Ascending aorta (tissue), 2 donors: Measurements from ENCODE around the gene ELOVL6. TPM values are rescaled to one million over a fixed set of nuclear protein-coding genes. Genes with fewer than 3 reads are reported as not detected.

Experiments used
- DNase-seq, 2 donors: peaks; one replicate each; pipeline ENCODE4 v3.0.0-alpha.2; 2019; ENCODE audit warnings: low spot score in 2 of 2
- H3K27ac ChIP-seq, 2 donors: fragments of 200-600 bp; sonication (generic); one replicate each; pipeline ENCODE4 v1.5.1; 2016 to 2017; ENCODE audit warnings: mild to moderate bottlenecking in 1 of 2
- H3K27me3 ChIP-seq: fragments of 200-600 bp; sonication (generic); one replicate; pipeline ENCODE4 v1.5.1; 2017
- H3K36me3 ChIP-seq, 2 donors: fragments of 200-600 bp; sonication (generic); one replicate each; pipeline ENCODE4 v1.5.1; 2016
- H3K4me1 ChIP-seq, 2 donors: fragments of 200-600 bp; sonication (generic); one replicate each; pipeline ENCODE4 v1.5.1; 2016 to 2017; ENCODE audit warnings: mild to moderate bottlenecking in 1 of 2
- H3K4me3 ChIP-seq, 2 donors: fragments of 200-600 bp; sonication (generic); one replicate each; pipeline ENCODE4 v1.5.1; 2016 to 2017; ENCODE audit warnings: mild to moderate bottlenecking in 1 of 2
- H3K9me3 ChIP-seq, 2 donors: fragments of 200-600 bp; sonication (generic); one replicate each; pipeline ENCODE4 v1.5.1; 2016
- CTCF ChIP-seq, 3 experiments: fragments of 200-600 bp in 2 of 3; fragments of 450-650 bp in 1 of 3; sonication (generic) in 2 of 3; IDR thresholded peaks; one replicate each; pipeline ENCODE4 v1.5.1; 2016 to 2019; ENCODE audit warnings: antibody characterized with exemption in 3 of 3, mild to moderate bottlenecking in 1 of 3, moderate library complexity in 1 of 3
- intact Hi-C: fragments of 100-400 bp; cut with DNase I; formaldehyde crosslinking; loops from one replicate; pipeline ENCODE4 v1.15.1; 2023
- total RNA-seq: library from RNA; depleted of rRNA; stranded (reverse); fragments of >200 nt; gene quantifications from one replicate; pipeline ENCODE4 v1.1.0, GENCODE V29; 2016

Gene ELOVL6
- total RNA-seq, 1 donor from 2014 or later = 0.64 TPM

- Histone ChIP-seq H3K4me1 (no peaks in the 10 kb centered on the region), H3K4me3 (no peak overlapping the region), H3K9me3 (no peaks in the 10 kb centered on the region), H3K36me3 (no peaks in the 10 kb centered on the region), H3K27me3 (no peaks in the 10 kb centered on the region), H3K27ac (no peak overlapping the region)
- DNase-seq = no peak
- intact Hi-C loops = loop anchor here (2.0 kb wide), 1 partner anchor 161 kb away; no protein-coding TSS in a partner anchor
- no peak for TF ChIP-seq CTCF (IDR thresholded peaks at IDR 0.05)
These were observed 13.3 kb upstream of the ELOVL6 start for GRCh38 chr4:110211770-110212061.

- TF ChIP-seq CTCF (IDR thresholded peaks at IDR 0.05) = peak in 2 of 3 experiments; percentile 61 to 75
- no peaks in the 10 kb centered on the region for H3K9me3 ChIP-seq
- no peaks in the 10 kb centered on the region for H3K4me1 ChIP-seq
- DNase-seq = no peak
- H3K27me3 ChIP-seq = no peaks in the 10 kb centered on the region
- no peak overlapping the region for H3K4me3 ChIP-seq
- intact Hi-C loops = loop anchor here (2.0 kb wide), 1 partner anchor 160 kb away; no protein-coding TSS in a partner anchor
- no peaks in the 10 kb centered on the region for H3K36me3 ChIP-seq
- H3K27ac ChIP-seq = no peak overlapping the region
These were observed 12.8 kb upstream of the ELOVL6 start for GRCh38 chr4:110211007-110211769.

GRCh38 chr4:110208419-110208818 lies 10.0 kb upstream of the ELOVL6 start:
- H3K27me3 ChIP-seq = no peaks in the 10 kb centered on the region
- no peaks in the 10 kb centered on the region for H3K4me1 ChIP-seq
- H3K9me3 ChIP-seq = no peaks in the 10 kb centered on the region
- no peak for TF ChIP-seq CTCF (IDR thresholded peaks at IDR 0.05)
- H3K4me3 ChIP-seq = no peak overlapping the region
- intact Hi-C loops = loop anchor here (10.0 kb wide), 1 partner anchor 306 kb away; no protein-coding TSS in a partner anchor
- no peaks in the 10 kb centered on the region for H3K36me3 ChIP-seq
- no peak overlapping the region for H3K27ac ChIP-seq
- DNase-seq = no peak

- no peak for DNase-seq
- no peaks in the 10 kb centered on the region for H3K27me3 ChIP-seq
- no peaks in the 10 kb centered on the region for H3K4me1 ChIP-seq
- H3K9me3 ChIP-seq = no peaks in the 10 kb centered on the region
- no peaks in the 10 kb centered on the region for H3K36me3 ChIP-seq
- no peak overlapping the region for H3K4me3 ChIP-seq
- no peak for TF ChIP-seq CTCF (IDR thresholded peaks at IDR 0.05)
- H3K27ac ChIP-seq = no peak overlapping the region
- intact Hi-C loops = loop anchor here (10.0 kb wide), 1 partner anchor 308 kb away; no protein-coding TSS in a partner anchor
These were observed 8.8 kb upstream of the ELOVL6 start for GRCh38 chr4:110207233-110207632.

- intact Hi-C loops = loop anchor here (10.0 kb wide), 1 partner anchor 313 kb away; no protein-coding TSS in a partner anchor
- DNase-seq = no peak
- H3K4me1 ChIP-seq = no peaks in the 10 kb centered on the region
- H3K36me3 ChIP-seq = no peaks in the 10 kb centered on the region
- no peak overlapping the region for H3K27ac ChIP-seq
- no peaks in the 10 kb centered on the region for H3K27me3 ChIP-seq
- H3K9me3 ChIP-seq = no peaks in the 10 kb centered on the region
- no peak for TF ChIP-seq CTCF (IDR thresholded peaks at IDR 0.05)
- H3K4me3 ChIP-seq = no peak overlapping the region
These were observed 3.6 kb upstream of the ELOVL6 start for GRCh38 chr4:110202024-110202423.
